Uterus (tissue), 2 donors: ENCODE data around the gene MICU2.

Source experiments
- CTCF ChIP-seq, 4 experiments: fragments of 200-600 bp in 2 of 4; fragments of 450-650 bp in 2 of 4; sonication (generic) in 2 of 4; IDR thresholded peaks; one replicate each; pipeline ENCODE4 v1.5.1; 2016 to 2019; ENCODE audit warnings: antibody characterized with exemption in 4 of 4, mild to moderate bottlenecking in 2 of 4, moderate library complexity in 1 of 4
- POLR2A ChIP-seq, 2 donors: fragments of 450-650 bp; IDR thresholded peaks; one replicate each; pipeline ENCODE4 v1.6.1; 2016; ENCODE audit warnings: antibody characterized with exemption in 2 of 2, mild to moderate bottlenecking in 1 of 2, moderate library complexity in 1 of 2

GRCh38 chr13:21576426-21576825, 27.5 kb downstream of the MICU2 start:
- no peak for TF ChIP-seq CTCF (IDR thresholded peaks at IDR 0.05)
- no peak for TF ChIP-seq POLR2A (IDR thresholded peaks at IDR 0.05)
